ENCODE results near the gene TTC23L. TPM values are rescaled to one million over a fixed set of nuclear protein-coding genes. Genes with fewer than 3 reads are reported as not detected.

The TTC23L gene
- total and polyA plus RNA-seq, 2 of the 8 experiments (the other 6 are each of a cell fraction or from before 2014, with no cell fraction given), result 1.1 to 2.4 TPM

DNA sequence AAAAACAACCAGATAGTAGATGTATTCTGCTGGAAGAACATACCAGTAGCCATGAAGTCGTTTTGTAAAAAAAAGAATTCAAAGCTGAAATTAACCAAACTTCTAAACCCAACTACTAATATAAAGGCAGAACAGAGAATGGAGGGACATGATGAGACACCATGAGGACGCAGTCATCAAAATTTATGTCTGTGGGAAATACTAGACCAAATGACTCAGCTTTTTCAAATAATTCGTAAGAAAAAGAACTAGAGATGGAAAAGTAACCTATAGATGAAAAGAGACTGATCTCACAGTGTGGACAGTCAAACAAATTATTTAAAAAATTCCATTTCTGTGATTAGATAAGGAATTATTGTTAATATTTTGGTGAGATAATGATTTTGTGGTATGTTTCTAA lies 10.3 kb downstream of the TTC23L start:
- Histone ChIP-seq H3K9ac (replicated peaks in 1 of 4; ENCODE audit: extremely low read depth in 1 of 4, low read depth in 3 of 4, low read length in 3 of 4) (no peak overlapping the region), H3K23ac (ENCODE audit: insufficient read length) (no peak overlapping the region), H3K4me1 (replicated peaks in 1 of 4; ENCODE audit: control insufficient read depth in 3 of 4, insufficient read depth in 4 of 4, low read length in 3 of 4) (no peaks in the 10 kb centered on the region), H2BK20ac (ENCODE audit: low read length) (no peak overlapping the region), H3K4me2 (ENCODE audit: insufficient read depth in 1 of 2, low read depth in 2 of 2, low read length in 2 of 2) (no peak overlapping the region), H4K20me1 (replicated peaks in 1 of 2; ENCODE audit: control insufficient read depth in 1 of 2, insufficient read depth in 2 of 2, low read length in 2 of 2) (no peaks in the 10 kb centered on the region), H4K8ac (ENCODE audit: extremely low read depth, insufficient read depth, low read length) (no peak overlapping the region), H4K91ac (replicated peaks; ENCODE audit: insufficient read length, low read length) (no peak overlapping the region), H3K23me2 (ENCODE audit: low read depth, low read length) (no peaks in the 10 kb centered on the region; the same call in 1 of the 2 replicates), H4K5ac (ENCODE audit: insufficient read length, low read depth, low read length) (no peak overlapping the region), H3K14ac (ENCODE audit: insufficient read length) (no peak overlapping the region), H3K4me3 (ENCODE audit: extremely low read depth in 1 of 4, insufficient read depth in 2 of 4, low read depth in 3 of 4, low read length in 4 of 4) (no peak overlapping the region), H3K27ac (ENCODE audit: low read depth, low read length) (no peak overlapping the region), H3K79me2 (ENCODE audit: control insufficient read depth in 1 of 2, insufficient read depth in 2 of 2, low read length in 2 of 2) (no peaks in the 10 kb centered on the region), H3K56ac (replicated peaks; ENCODE audit: insufficient read length, low read depth, low read length) (no peak overlapping the region), H2BK12ac (ENCODE audit: low read depth, low read length) (no peak overlapping the region), H3K9me3 (ENCODE audit: insufficient read depth in 2 of 2, low read depth in 1 of 2, low read length in 1 of 2) (no peaks in the 10 kb centered on the region), H3K18ac (ENCODE audit: extremely low read depth, low read length) (no peak overlapping the region), H3K36me3 (ENCODE audit: control insufficient read depth in 2 of 4, insufficient read depth in 4 of 4, low read length in 3 of 4) (no peaks in the 10 kb centered on the region; a peak in 2 of 8 replicates), H3K27me3 (replicated peaks in 1 of 4; ENCODE audit: control insufficient read depth in 3 of 4, extremely low read depth in 1 of 4, insufficient read depth in 3 of 4, low read length in 3 of 4) (no peaks in the 10 kb centered on the region), H2AFZ (ENCODE audit: low read length) (no peak overlapping the region), H2BK15ac (ENCODE audit: low read length) (no peak overlapping the region), H2BK5ac (ENCODE audit: low read depth, low read length) (no peak overlapping the region), H3K79me1 (ENCODE audit: low read depth, low read length) (no peaks in the 10 kb centered on the region), H2AK5ac (ENCODE audit: low read depth, low read length) (no peak overlapping the region), H3K4ac (replicated peaks; ENCODE audit: insufficient read length, low read depth, low read length) (no peak overlapping the region), H2BK120ac (replicated peaks; ENCODE audit: low read depth, low read length) (no peak overlapping the region)
- TF ChIP-seq, protein P1, sequence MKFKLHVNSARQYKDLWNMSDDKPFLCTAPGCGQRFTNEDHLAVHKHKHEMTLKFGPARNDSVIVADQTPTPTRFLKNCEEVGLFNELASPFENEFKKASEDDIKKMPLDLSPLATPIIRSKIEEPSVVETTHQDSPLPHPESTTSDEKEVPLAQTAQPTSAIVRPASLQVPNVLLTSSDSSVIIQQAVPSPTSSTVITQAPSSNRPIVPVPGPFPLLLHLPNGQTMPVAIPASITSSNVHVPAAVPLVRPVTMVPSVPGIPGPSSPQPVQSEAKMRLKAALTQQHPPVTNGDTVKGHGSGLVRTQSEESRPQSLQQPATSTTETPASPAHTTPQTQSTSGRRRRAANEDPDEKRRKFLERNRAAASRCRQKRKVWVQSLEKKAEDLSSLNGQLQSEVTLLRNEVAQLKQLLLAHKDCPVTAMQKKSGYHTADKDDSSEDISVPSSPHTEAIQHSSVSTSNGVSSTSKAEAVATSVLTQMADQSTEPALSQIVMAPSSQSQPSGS (IDR thresholded peaks at IDR 0.05; ENCODE audit: low read length), result no peak
- TF ChIP-seq SIX5 (IDR thresholded peaks at IDR 0.05; ENCODE audit: low read depth, low read length) (no peak), CBX8 (IDR thresholded peaks at IDR 0.05; ENCODE audit: borderline replicate concordance, low read depth, low read length) (no peak), JUN (IDR thresholded peaks at IDR 0.05; ENCODE audit: low read depth, low read length) (no peak)
- TF ChIP-seq, protein P2, sequence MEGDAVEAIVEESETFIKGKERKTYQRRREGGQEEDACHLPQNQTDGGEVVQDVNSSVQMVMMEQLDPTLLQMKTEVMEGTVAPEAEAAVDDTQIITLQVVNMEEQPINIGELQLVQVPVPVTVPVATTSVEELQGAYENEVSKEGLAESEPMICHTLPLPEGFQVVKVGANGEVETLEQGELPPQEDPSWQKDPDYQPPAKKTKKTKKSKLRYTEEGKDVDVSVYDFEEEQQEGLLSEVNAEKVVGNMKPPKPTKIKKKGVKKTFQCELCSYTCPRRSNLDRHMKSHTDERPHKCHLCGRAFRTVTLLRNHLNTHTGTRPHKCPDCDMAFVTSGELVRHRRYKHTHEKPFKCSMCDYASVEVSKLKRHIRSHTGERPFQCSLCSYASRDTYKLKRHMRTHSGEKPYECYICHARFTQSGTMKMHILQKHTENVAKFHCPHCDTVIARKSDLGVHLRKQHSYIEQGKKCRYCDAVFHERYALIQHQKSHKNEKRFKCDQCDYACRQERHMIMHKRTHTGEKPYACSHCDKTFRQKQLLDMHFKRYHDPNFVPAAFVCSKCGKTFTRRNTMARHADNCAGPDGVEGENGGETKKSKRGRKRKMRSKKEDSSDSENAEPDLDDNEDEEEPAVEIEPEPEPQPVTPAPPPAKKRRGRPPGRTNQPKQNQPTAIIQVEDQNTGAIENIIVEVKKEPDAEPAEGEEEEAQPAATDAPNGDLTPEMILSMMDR (IDR thresholded peaks at IDR 0.05; ENCODE audit: control extremely low read depth in 1 of 3, insufficient read depth in 1 of 3, low read depth in 1 of 3, low read length in 3 of 3), result no peak
- POLR2A ChIA-PET (ENCODE audit: partially characterized antibody), result interaction anchor here (0.9 to 1.3 kb wide), 2 partner anchors 9 to 15 kb away, joined by 4 read pairs; no protein-coding TSS in a partner anchor
- CTCF ChIA-PET (ENCODE audit: partially characterized antibody), result interaction anchor here (0.7 to 2.7 kb wide), 3 partner anchors 9 to 364 kb away, joined by 3 to 8 read pairs (median 3); no protein-coding TSS in a partner anchor
- DNase-seq (ENCODE audit: low read depth in 1 of 2, low spot score in 2 of 2) (no peak), FAIRE-seq (no peak)
- 90% methylated on average over 3 of the region's 3 CpGs; no CpG with 5 or more reads in 1 of the 2 experiments for WGBS, 2 experiments (ENCODE audit: extremely low coverage in 1 of 2, insufficient coverage in 1 of 2, insufficient read length in 1 of 2, insufficient replicate concordance in 2 of 2, low coverage in 1 of 2, low lambda C conversion rate in 2 of 2, missing lambda C conversion rate in 1 of 2)

Measured in H1 (cell line).